Thoracic aorta (tissue), 2 donors: ENCODE data around the gene NEDD4L. TPM values are rescaled to one million over a fixed set of nuclear protein-coding genes. Genes with fewer than 3 reads are reported as not detected.

ENCODE experiments used
- ATAC-seq: fragments of 150-250 bp; one replicate; pipeline ENCODE4 v1.8.0; 2017; ENCODE audit warnings: low read depth; ENCODE audit not compliant: insufficient number of reproducible peaks, low FRiP score
- DNase-seq: peaks from one replicate; pipeline ENCODE4 v3.0.0-alpha.2; 2020; ENCODE audit warnings: low spot score
- H3K27ac ChIP-seq, 2 donors: fragments of 200-600 bp; sonication (generic); 1 replicate in 1 of 2; 2 replicates in 1 of 2; pipeline ENCODE4 v1.5.1; 2016; ENCODE audit warnings: mild to moderate bottlenecking in 2 of 2, moderate library complexity in 2 of 2
- H3K27me3 ChIP-seq: fragments of 200-600 bp; sonication (generic); replicated peaks from 2 replicates; pipeline ENCODE4 v1.6.0; 2016; ENCODE audit warnings: mild to moderate bottlenecking; ENCODE audit not compliant: insufficient read depth
- H3K36me3 ChIP-seq: fragments of 200-600 bp; sonication (generic); one replicate; pipeline ENCODE4 v1.5.1; 2016
- H3K4me1 ChIP-seq, 2 donors: fragments of 200-600 bp; sonication (generic); 1 replicate in 1 of 2; 2 replicates in 1 of 2; pipeline versions ENCODE4 v1.5.1 to v1.6.0; 2016; ENCODE audit warnings: low read depth in 2 of 2, mild to moderate bottlenecking in 1 of 2; ENCODE audit not compliant: control insufficient read depth in 1 of 2
- H3K4me3 ChIP-seq: fragments of 200-600 bp; sonication (generic); 2 replicates; pipeline ENCODE4 v1.5.1; 2016; ENCODE audit warnings: mild to moderate bottlenecking
- H3K9me3 ChIP-seq: fragments of 200-600 bp; sonication (generic); 2 replicates; pipeline ENCODE4 v1.5.1; 2016
- CTCF ChIP-seq: fragments of 200-600 bp; sonication (generic); IDR thresholded peaks from one replicate; pipeline ENCODE4 v1.5.1; 2019; ENCODE audit warnings: antibody characterized with exemption
- total RNA-seq, 2 donors: library from RNA; depleted of rRNA; stranded (reverse); fragments of >200 nt; gene quantifications; one replicate each; pipeline versions ENCODE4 v1.1.0 to v1.2.3, GENCODE V29; 2016

NEDD4L gene
- total RNA-seq, 2 donors from 2014 or later, result 13.9 to 22.9 TPM

GRCh38 chr18:58032233-58032632, 11.8 kb upstream of the NEDD4L start:
- DNase-seq, result no peak
- Histone ChIP-seq H3K27me3 (no peaks in the 10 kb centered on the region), H3K27ac (no peak overlapping the region), H3K36me3 (no peaks in the 10 kb centered on the region), H3K4me1 (no peaks in the 10 kb centered on the region), H3K4me3 (no peak overlapping the region), H3K9me3 (no peaks in the 10 kb centered on the region)
- no peak for ATAC-seq
- TF ChIP-seq CTCF, result no peak

DNA sequence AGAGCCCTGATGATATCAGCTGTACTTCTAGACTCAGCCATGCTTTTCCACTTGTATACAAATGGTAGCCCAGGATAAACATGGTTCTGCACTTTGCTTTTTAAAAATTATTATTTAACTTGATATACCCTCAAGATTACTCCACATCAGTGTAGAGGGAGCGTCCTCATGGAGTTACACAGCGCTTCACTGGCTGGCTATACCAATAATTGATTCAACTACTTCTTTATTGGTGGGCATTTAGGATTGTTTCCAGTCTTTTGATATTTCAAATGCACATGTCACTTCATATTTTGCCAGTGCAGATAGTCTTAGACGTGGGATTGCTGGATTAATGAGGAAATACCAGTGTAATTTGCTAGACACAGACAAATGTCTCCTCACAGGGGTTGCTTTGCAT, 10.8 kb upstream of the NEDD4L start:
- DNase-seq (no peak), ATAC-seq (no peak)
- no peak overlapping the region for H3K4me3 ChIP-seq
- no peak overlapping the region for H3K27ac ChIP-seq
- H3K27me3 ChIP-seq, result no peaks in the 10 kb centered on the region
- H3K9me3 ChIP-seq, result no peaks in the 10 kb centered on the region
- H3K36me3 ChIP-seq, result no peaks in the 10 kb centered on the region
- H3K4me1 ChIP-seq, result no peaks in the 10 kb centered on the region
- TF ChIP-seq CTCF, result no peak

- Histone ChIP-seq H3K27ac (no peak overlapping the region), H3K4me1 (no peaks in the 10 kb centered on the region), H3K4me3 (no peak overlapping the region), H3K9me3 (no peaks in the 10 kb centered on the region), H3K27me3 (no peaks in the 10 kb centered on the region), H3K36me3 (no peaks in the 10 kb centered on the region)
- ATAC-seq (no peak), DNase-seq (no peak)
- no peak for TF ChIP-seq CTCF
These were observed 9.7 kb upstream of the NEDD4L start for GRCh38 chr18:58034370-58034769.

DNA sequence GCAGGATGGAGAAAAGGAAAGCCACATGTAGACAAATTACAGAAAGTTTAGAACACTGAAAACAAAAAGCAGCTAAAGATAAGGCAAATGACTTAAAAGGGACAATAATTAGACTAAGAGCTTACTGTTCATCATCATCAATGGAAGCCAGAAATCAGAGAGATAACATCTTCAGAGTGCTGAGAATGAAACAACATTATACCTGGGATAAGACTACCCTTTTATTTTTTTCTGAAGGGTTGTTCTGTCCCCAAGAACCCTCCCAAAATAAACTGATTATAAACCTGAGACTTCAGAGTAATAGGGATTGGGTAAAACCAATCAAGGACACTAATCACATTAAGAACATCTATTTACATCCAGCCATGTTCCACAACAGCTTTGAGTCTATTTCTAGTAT, 6.9 kb upstream of the NEDD4L start:
- Histone ChIP-seq H3K36me3 (no peaks in the 10 kb centered on the region), H3K4me1 (no peaks in the 10 kb centered on the region), H3K9me3 (no peaks in the 10 kb centered on the region), H3K4me3 (no peak overlapping the region), H3K27ac (no peak overlapping the region), H3K27me3 (no peaks in the 10 kb centered on the region)
- no peak for DNase-seq
- TF ChIP-seq CTCF, result no peak
- ATAC-seq, result no peak

GRCh38 chr18:58038063-58038462, 6.0 kb upstream of the NEDD4L start:
- no peak for TF ChIP-seq CTCF
- Histone ChIP-seq H3K4me3 (no peak overlapping the region), H3K36me3 (no peaks in the 10 kb centered on the region), H3K27ac (no peak overlapping the region), H3K27me3 (no peaks in the 10 kb centered on the region), H3K4me1 (no peaks in the 10 kb centered on the region), H3K9me3 (no peaks in the 10 kb centered on the region)
- ATAC-seq (no peak), DNase-seq (no peak)
